Neuronal stem cell (in vitro differentiated cells): ENCODE results near the gene SOX9.

Experiments used
- DNase-seq: peaks from one replicate; pipeline ENCODE4 v3.0.0-alpha.2; 2013; ENCODE audit warnings: low spot score
- H2AFZ ChIP-seq: one replicate; pipeline ENCODE4 v1.6.1; 2013; ENCODE audit warnings: mild to moderate bottlenecking, low read length, inconsistent platforms
- H2AK5ac ChIP-seq: 2 replicates; pipeline ENCODE4 v1.6.1; 2013; ENCODE audit warnings: low read depth, mild to moderate bottlenecking, inconsistent platforms, low read length, moderate library complexity, mixed read lengths
- H2BK120ac ChIP-seq: 2 replicates; pipeline ENCODE4 v1.6.1; 2013; ENCODE audit warnings: low read depth, mild to moderate bottlenecking, inconsistent platforms, low read length, moderate library complexity, mixed read lengths
- H2BK12ac ChIP-seq: one replicate; pipeline ENCODE4 v1.6.1; 2013; ENCODE audit warnings: low read length, inconsistent platforms
- H2BK15ac ChIP-seq: 2 replicates; pipeline ENCODE4 v1.6.1; 2013; ENCODE audit warnings: mild to moderate bottlenecking, low read length, inconsistent platforms, mixed read lengths
- H2BK5ac ChIP-seq: one replicate; pipeline ENCODE4 v1.6.1; 2013; ENCODE audit warnings: inconsistent platforms, mild to moderate bottlenecking, low read length, moderate library complexity
- H3K14ac ChIP-seq: one replicate; pipeline ENCODE4 v1.6.1; 2013; ENCODE audit warnings: low read length, inconsistent platforms
- H3K18ac ChIP-seq: 2 replicates; pipeline ENCODE4 v1.6.1; 2013; ENCODE audit warnings: low read length, inconsistent platforms
- H3K23ac ChIP-seq: 2 replicates; pipeline ENCODE4 v1.6.1; 2013; ENCODE audit warnings: low read depth, mild to moderate bottlenecking, mixed read lengths, low read length, inconsistent platforms; ENCODE audit not compliant: poor library complexity
- H3K27ac ChIP-seq: replicated peaks from 3 replicates; pipeline ENCODE4 v1.5.1; 2013; ENCODE audit warnings: low read length, inconsistent platforms
- H3K27me3 ChIP-seq, 3 experiments: 2 replicates each; pipeline ENCODE4 v1.6.1; 2013; ENCODE audit warnings: low read length in 3 of 3, mild to moderate bottlenecking in 2 of 3, inconsistent platforms in 1 of 3, low read depth in 1 of 3, mixed read lengths in 1 of 3, moderate library complexity in 1 of 3; ENCODE audit not compliant: control insufficient read depth in 3 of 3, insufficient read depth in 3 of 3
- H3K36me3 ChIP-seq, 2 donors: replicated peaks in 1 of 2; 2 replicates each; pipeline ENCODE4 v1.6.1; 2013; ENCODE audit warnings: low read length in 2 of 2; ENCODE audit not compliant: control insufficient read depth in 2 of 2, insufficient read depth in 2 of 2
- H3K4ac ChIP-seq: 2 replicates; pipeline ENCODE4 v1.6.1; 2013; ENCODE audit warnings: inconsistent platforms, mild to moderate bottlenecking, low read length, moderate library complexity
- H3K4me1 ChIP-seq, 2 donors: 1 replicate in 1 of 2; 2 replicates in 1 of 2; pipeline ENCODE4 v1.6.1; 2013; ENCODE audit warnings: low read length in 2 of 2, low read depth in 1 of 2; ENCODE audit not compliant: control insufficient read depth in 2 of 2, insufficient read depth in 1 of 2
- H3K4me2 ChIP-seq: one replicate; pipeline ENCODE4 v1.6.1; 2013; ENCODE audit warnings: mild to moderate bottlenecking, low read length, inconsistent platforms; ENCODE audit not compliant: insufficient read depth, poor library complexity, severe bottlenecking
- H3K4me3 ChIP-seq, 2 donors: 2 replicates each; pipeline ENCODE4 v1.5.1; 2013; ENCODE audit warnings: low read length in 2 of 2, mild to moderate bottlenecking in 2 of 2, inconsistent platforms in 1 of 2, moderate library complexity in 1 of 2
- H3K79me1 ChIP-seq: one replicate; pipeline ENCODE4 v1.6.1; 2013; ENCODE audit warnings: low read depth, mild to moderate bottlenecking, inconsistent platforms, low read length, moderate library complexity
- H3K9ac ChIP-seq: one replicate; pipeline ENCODE4 v1.6.1; 2013; ENCODE audit warnings: mild to moderate bottlenecking, low read depth, low read length, inconsistent platforms; ENCODE audit not compliant: poor library complexity
- H3K9me3 ChIP-seq, 2 donors: replicated peaks in 1 of 2; 2 replicates each; pipeline versions ENCODE3 to v1.6.1; 2013; ENCODE audit warnings: low read length in 2 of 2, mild to moderate bottlenecking in 2 of 2, inconsistent platforms in 1 of 2, low read depth in 1 of 2, mixed read lengths in 1 of 2, moderate library complexity in 1 of 2; ENCODE audit not compliant: control insufficient read depth in 2 of 2, insufficient read depth in 1 of 2
- H4K8ac ChIP-seq: one replicate; pipeline ENCODE4 v1.6.1; 2013; ENCODE audit warnings: low read depth, mild to moderate bottlenecking, inconsistent platforms, low read length, moderate library complexity
- H4K91ac ChIP-seq: one replicate; pipeline ENCODE4 v1.6.1; 2013; ENCODE audit warnings: low read length, low read depth, mild to moderate bottlenecking, inconsistent platforms; ENCODE audit not compliant: poor library complexity
- WGBS, 2 donors: extraction: QIAGEN DNeasy Blood & Tissue Kit; methylation state at CpG; one replicate each; pipeline ENCODE4 v1.1.7; 2013; ENCODE audit warnings: missing lambda C conversion rate in 2 of 2, mixed read lengths in 1 of 2; ENCODE audit not compliant: insufficient read length in 2 of 2, insufficient replicate concordance in 1 of 2; ENCODE audit errors: extremely low coverage in 2 of 2; 5-methylcytosine and 5-hydroxymethylcytosine counted together

Gene SOX9

GRCh38 chr17:72165192-72165866, 44.5 kb downstream of the SOX9 start:
- H3K9ac ChIP-seq: no peak overlapping the region
- peaks cover 5 to 8% of the 10 kb centered on the region in 2 donors for H3K4me1 ChIP-seq
- no peak overlapping the region for H4K8ac ChIP-seq
- no peaks in the 10 kb centered on the region for H3K9me3 ChIP-seq
- no peak overlapping the region for H3K4me3 ChIP-seq
- no peak overlapping the region for H2BK5ac ChIP-seq
- no peak overlapping the region for H2AK5ac ChIP-seq
- no peak overlapping the region for H2BK12ac ChIP-seq
- H3K4me2 ChIP-seq: no peak overlapping the region
- no peak overlapping the region for H2BK120ac ChIP-seq
- H3K27ac ChIP-seq: no peak overlapping the region
- no peak overlapping the region for H3K4ac ChIP-seq
- no peak for DNase-seq
- no peak overlapping the region for H4K91ac ChIP-seq
- H3K23ac ChIP-seq: no peak overlapping the region
- no peaks in the 10 kb centered on the region for H3K27me3 ChIP-seq
- H2AFZ ChIP-seq: peak overlapping the region; percentile 11
- WGBS, 2 donors: no CpG with 5 or more reads among the region's 9 CpGs
- no peak overlapping the region for H3K18ac ChIP-seq
- H2BK15ac ChIP-seq: no peak overlapping the region
- H3K79me1 ChIP-seq: no peaks in the 10 kb centered on the region
- H3K36me3 ChIP-seq: no peaks in the 10 kb centered on the region
- H3K14ac ChIP-seq: no peak overlapping the region

GRCh38 chr17:72165867-72166439, 45.1 kb downstream of the SOX9 start:
- no peak overlapping the region for H4K8ac ChIP-seq
- DNase-seq: no peak
- H3K27me3 ChIP-seq: no peaks in the 10 kb centered on the region
- H2BK120ac ChIP-seq: no peak overlapping the region
- no peak overlapping the region for H2AK5ac ChIP-seq
- no peak overlapping the region for H3K4ac ChIP-seq
- H3K9me3 ChIP-seq: no peaks in the 10 kb centered on the region
- H2BK15ac ChIP-seq: no peak overlapping the region
- no peaks in the 10 kb centered on the region for H3K36me3 ChIP-seq
- peak overlapping the region; percentile 31 for H3K18ac ChIP-seq
- no peak overlapping the region for H3K4me2 ChIP-seq
- no peak overlapping the region for H3K4me3 ChIP-seq
- H3K9ac ChIP-seq: no peak overlapping the region
- no CpG with 5 or more reads among the region's 12 CpGs for WGBS, 2 donors
- H3K79me1 ChIP-seq: no peaks in the 10 kb centered on the region
- H3K27ac ChIP-seq: no peak overlapping the region
- peak overlapping the region; percentile 11 for H2AFZ ChIP-seq
- peak overlapping the region; percentile 22 for H3K14ac ChIP-seq
- no peak overlapping the region for H2BK12ac ChIP-seq
- H3K4me1 ChIP-seq: peaks cover 5 to 8% of the 10 kb centered on the region in 2 donors
- no peak overlapping the region for H3K23ac ChIP-seq
- H4K91ac ChIP-seq: no peak overlapping the region
- no peak overlapping the region for H2BK5ac ChIP-seq

- DNase-seq: no peak
- Histone ChIP-seq H3K4me2 (no peak overlapping the region), H3K9me3 (no peaks in the 10 kb centered on the region), H3K27ac (no peak overlapping the region), H4K8ac (no peak overlapping the region), H2AK5ac (no peak overlapping the region), H2BK12ac (no peak overlapping the region), H2BK5ac (no peak overlapping the region), H3K9ac (no peak overlapping the region), H3K27me3 (no peaks in the 10 kb centered on the region), H2BK120ac (no peak overlapping the region), H4K91ac (no peak overlapping the region), H3K4ac (no peak overlapping the region), H3K4me3 (no peak overlapping the region), H3K23ac (no peak overlapping the region), H3K79me1 (no peaks in the 10 kb centered on the region), H3K18ac (no peak overlapping the region), H3K14ac (no peak overlapping the region), H3K4me1 (peaks cover 5 to 13% of the 10 kb centered on the region in 2 donors), H2BK15ac (no peak overlapping the region), H3K36me3 (no peaks in the 10 kb centered on the region), H2AFZ (no peak overlapping the region)
- no CpG with 5 or more reads among the region's 2 CpGs for WGBS, 2 donors
Observed at GRCh38 chr17:72167593-72167992, 46.8 kb downstream of the SOX9 start.

DNA sequence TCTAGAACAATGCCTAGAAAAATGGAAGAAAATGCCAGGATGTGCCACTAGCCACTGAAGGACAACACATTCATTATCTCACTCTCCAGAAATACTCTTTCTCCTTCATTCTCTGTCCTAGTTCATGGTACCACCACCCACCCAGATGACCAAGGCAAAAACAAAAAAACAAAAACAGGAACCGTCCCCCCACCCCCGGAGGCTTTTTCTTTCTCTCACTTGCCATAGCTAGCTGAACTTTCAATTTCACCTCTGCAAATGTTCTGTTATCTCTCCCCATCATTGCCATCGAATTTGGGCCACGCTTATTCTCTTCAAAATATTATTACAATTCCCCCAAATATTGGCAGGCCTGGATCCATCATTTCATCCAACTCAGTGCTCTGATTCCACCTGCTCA, 49.0 kb downstream of the SOX9 start:
- H3K4ac ChIP-seq: no peak overlapping the region
- no peak overlapping the region for H3K18ac ChIP-seq
- no peak overlapping the region for H2AK5ac ChIP-seq
- H2BK5ac ChIP-seq: no peak overlapping the region
- no peaks in the 10 kb centered on the region for H3K9me3 ChIP-seq
- H4K91ac ChIP-seq: no peak overlapping the region
- H3K14ac ChIP-seq: no peak overlapping the region
- H3K4me3 ChIP-seq: no peak overlapping the region
- H3K36me3 ChIP-seq: no peaks in the 10 kb centered on the region
- no peak overlapping the region for H2AFZ ChIP-seq
- no peak overlapping the region for H3K4me2 ChIP-seq
- no peak overlapping the region for H4K8ac ChIP-seq
- no peak overlapping the region for H2BK12ac ChIP-seq
- DNase-seq: no peak
- H3K27ac ChIP-seq: no peak overlapping the region
- H3K79me1 ChIP-seq: no peaks in the 10 kb centered on the region
- no peaks in the 10 kb centered on the region for H3K27me3 ChIP-seq
- H3K9ac ChIP-seq: no peak overlapping the region
- no peak overlapping the region for H2BK15ac ChIP-seq
- no CpG with 5 or more reads among the region's 4 CpGs for WGBS, 2 donors
- H3K23ac ChIP-seq: no peak overlapping the region
- H2BK120ac ChIP-seq: no peak overlapping the region
- H3K4me1 ChIP-seq: peaks cover 5 to 13% of the 10 kb centered on the region in 2 donors
